A549 treated with DMSO at 1 μM for 4 hours (cell line): ENCODE results near the gene SLC2A3. TPM values are rescaled to one million over a fixed set of nuclear protein-coding genes. Genes with fewer than 3 reads are reported as not detected.

Experiments
- total RNA-seq: library from RNA; stranded (reverse); fragments of 200-300 nt; extraction: Qiagen RNA extraction; gene quantifications from 5 replicates; pipeline ENCODE4 v1.2.3, GENCODE V29; 2022; ENCODE audit warnings: low read depth

Gene SLC2A3
- 3.2 to 6.0 TPM (median 5.7 TPM) in 5 replicates for total RNA-seq

DNA sequence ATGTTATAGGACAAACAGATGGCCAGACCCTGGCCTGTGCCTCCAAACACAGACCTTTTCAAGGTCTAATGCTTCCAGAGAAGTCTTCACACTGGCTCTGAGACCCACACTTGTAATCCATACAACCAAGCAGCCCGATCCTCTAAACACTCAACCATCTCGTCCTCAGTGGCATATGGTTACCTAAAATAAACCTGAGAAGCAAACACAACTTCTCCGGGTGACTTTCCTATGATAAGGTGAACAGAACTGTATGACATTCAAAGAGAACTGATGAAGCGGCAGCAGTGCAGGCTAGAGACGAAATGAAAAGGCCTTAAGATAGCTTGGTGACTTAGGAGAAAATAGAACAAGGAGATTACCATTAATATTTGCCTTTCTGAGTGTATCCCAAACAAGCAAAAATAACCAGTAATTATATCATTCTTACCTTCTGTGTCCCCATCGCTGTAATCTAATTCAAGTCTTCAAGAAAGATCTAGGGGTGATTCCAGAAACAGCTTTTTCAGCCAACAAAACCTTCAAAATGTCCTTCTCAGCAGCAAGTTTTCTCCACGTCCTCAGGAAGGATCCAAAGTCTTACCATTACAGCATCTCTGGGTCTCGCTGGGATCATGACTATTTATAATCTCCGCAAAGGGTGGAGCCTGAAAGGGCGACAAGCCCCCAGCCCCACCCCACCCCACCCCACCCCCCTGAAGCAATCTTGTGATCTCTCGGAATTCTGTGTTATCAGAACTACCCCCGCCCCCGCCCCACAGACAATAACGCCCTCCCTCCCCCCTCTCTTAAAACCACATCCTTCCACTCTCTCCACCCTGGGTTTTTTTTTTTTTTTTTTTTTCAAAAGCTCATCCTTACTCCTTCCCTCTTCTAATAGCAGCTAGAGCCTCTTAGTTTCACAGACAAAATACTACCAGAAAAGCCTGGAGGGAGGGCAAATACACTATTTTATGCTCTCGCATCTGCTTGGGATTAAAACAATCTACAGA, at the start of gene SLC2A3:
TSS of gene SLC2A3 (minus strand) at position 598 of the 992 bp plus-strand sequence. CDS start at position 445, 153 bp downstream.

DNA sequence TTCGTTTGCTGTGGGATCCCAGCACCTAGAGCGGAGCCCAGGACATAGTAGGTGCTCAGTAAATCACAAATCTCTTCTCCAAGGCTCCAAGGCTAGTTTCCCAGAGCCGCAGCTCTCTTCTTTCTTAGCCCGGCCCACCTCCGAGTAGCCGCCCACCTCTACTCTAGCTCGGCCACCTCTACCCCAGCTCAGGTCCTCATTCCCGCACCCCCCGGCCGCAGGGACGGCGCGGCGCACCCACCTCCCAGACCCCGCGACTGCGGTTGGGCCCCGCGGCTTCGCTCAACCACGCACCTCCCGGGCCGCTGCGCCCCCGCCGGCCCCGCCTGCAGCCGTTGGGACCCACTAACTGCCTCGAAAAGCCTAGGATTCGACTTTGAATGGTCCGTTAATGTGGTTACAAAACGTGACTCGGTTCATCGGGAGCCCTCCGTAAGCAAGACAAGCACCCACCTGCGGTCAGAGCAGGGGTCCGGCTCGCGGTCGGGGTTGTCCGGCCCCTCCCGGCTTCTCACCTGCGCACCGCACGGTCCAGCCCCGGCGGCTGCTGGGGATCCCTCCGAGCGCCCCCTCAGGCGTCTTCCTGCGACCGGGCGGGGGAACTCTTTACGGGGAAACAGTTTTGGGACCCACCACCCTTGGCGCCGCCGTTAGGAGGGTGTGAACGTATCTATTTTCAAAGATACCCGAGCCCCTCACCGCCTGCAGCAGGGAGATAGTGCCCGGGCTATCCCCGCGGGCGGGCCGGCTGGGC, 63.2 kb downstream of the SLC2A3 start, which contains the start of gene SLC2A14:
TSS of gene SLC2A14 (minus strand) at position 350 of the 754 bp plus-strand sequence. CDS start 3,035 bp downstream, outside the sequence.

Other genes with a start within 250 kb of the SLC2A3 start
- not detected in 5 replicates for gene GDF3, start 240.4 kb downstream of the SLC2A3 start, total RNA-seq
- gene DPPA3, start 224.8 kb downstream of the SLC2A3 start, total RNA-seq = not detected in 5 replicates
- not detected in 5 replicates for gene CLEC4C, start 188.8 kb downstream of the SLC2A3 start, total RNA-seq
- not detected in 5 replicates for gene NANOGNB, start 171.0 kb downstream of the SLC2A3 start, total RNA-seq
- not detected in 5 replicates for gene NANOG, start 146.8 kb downstream of the SLC2A3 start, total RNA-seq
- gene SLC2A14, start 63.3 kb downstream of the SLC2A3 start, total RNA-seq = 0.05 to 0.34 TPM in 2 of 5 replicates, not detected in the others
- 8.3 to 11.4 TPM (median 10.5 TPM) in 5 replicates for gene FOXJ2, start 96.5 kb upstream of the SLC2A3 start, total RNA-seq
- not detected in 5 replicates for gene C3AR1, start 130.2 kb upstream of the SLC2A3 start, total RNA-seq
- 13.8 to 16.2 TPM (median 14.7 TPM) in 5 replicates for gene NECAP1, start 146.1 kb upstream of the SLC2A3 start, total RNA-seq
- gene CLEC4A, start 187.4 kb upstream of the SLC2A3 start, total RNA-seq = 0.12 to 0.37 TPM (median 0.19 TPM) in 3 of 5 replicates, not detected in the others
- not detected in 5 replicates for gene ZNF705A, start 220.8 kb upstream of the SLC2A3 start, total RNA-seq